Dedifferentiated amniotic fluid mesenchymal stem cell (primary cell): ENCODE results near the gene VWA8.
"Not testable (repeated sequence)": the region's sequence is repeated elsewhere in the genome, so short reads cannot be mapped to it uniquely, and the experiment has no call there.

ENCODE experiments used
- DNase-seq: peaks from one replicate; pipeline ENCODE4 v3.0.0-alpha.2; 2016; ENCODE audit errors: extremely low spot score

VWA8 gene

DNA sequence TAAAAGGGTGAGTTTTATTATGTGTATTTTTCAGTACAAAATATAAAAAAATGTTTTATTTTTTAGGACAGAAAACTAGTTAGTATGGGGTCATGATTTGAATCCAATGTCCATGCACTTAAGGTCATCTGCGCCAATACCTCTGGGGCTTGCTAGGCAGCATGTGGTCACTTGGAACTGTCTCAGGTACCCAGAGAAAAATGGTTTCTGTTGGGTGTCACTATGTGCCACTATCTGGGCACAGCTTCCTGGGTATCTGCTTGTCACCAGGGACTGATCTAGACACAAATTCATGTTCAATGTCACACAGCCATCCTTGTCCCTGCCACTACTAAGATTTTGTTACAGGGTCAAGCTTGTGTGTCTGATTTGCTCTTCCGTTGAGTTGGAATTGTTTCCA, 403.2 kb downstream of the VWA8 start:
- DNase-seq = no peak

DNA sequence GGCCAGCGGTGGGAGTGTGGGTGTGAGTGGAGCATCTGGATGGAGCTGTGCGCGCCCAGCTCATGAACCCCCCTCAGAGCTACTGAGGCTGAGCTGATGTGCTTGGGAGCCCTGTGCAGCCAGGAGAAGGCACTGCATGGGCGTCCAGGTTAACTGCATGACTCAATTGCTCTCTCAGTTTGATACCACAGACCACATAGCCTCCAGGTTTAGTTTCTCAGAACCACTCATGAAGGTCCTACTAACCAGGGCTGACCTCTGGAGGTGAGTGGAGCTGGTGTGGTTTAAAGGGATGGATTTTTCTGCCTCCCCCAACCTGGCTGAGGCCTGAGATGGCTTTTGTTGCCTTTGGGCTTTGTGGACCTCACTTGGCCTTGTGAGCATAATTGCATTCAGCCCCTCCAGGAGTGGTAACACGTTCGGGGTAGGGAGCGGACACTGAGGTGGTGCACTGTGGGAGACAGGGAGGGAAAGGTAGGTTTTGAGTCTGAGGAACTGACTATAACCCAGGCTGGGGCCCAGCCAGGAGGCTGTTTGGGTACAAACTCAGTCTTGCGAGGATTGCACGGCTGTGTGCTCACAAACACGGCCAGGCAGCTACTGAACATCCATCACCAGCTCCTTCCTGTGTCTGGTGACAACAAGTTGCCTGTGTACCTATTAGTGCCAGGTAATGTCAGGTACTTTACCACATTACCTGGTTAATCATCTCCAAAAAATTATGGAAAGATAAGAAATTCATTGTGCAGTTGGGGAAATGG, 406.1 kb downstream of the VWA8 start:
- no peak for DNase-seq

DNA sequence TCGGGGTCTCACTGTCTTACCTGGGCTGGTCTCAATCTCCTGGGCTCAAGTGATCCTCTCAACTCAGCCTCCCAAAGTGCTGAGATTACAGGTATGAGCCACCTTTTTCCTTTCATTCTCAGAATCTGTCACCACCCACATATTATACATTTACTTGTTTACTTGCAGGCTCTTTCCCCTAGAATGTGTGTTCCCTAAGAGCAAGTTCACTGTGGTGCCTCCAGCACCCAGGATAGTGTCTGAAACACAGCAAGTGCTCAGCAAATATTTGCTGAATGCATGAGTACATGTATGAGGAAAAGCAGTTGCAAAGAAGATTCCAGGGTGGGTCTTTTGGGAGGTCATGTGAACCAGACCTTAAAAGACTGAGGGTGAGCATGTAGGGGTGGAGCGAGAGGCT, 406.7 kb downstream of the VWA8 start:
- no peak for DNase-seq

DNA sequence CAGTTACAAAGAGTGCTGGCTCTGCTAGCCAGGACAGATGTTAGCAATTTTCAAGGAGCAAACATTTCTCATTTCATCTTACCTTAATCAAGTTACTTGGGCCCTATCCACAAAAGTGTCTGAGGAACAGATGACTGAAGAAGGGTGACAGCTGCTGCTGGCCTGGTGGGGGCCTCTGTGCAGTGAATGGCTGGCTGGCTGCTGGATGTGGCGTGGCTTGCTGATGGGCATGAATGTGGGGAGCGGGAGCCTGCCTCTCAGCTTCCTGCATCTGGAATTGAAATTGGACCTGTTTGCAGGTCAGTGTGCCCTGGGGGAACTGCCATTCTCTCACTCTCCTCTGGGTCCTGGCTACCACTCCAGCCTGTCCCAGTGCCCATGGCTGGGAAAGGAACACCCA, 408.9 kb downstream of the VWA8 start:
- no peak for DNase-seq

DNA sequence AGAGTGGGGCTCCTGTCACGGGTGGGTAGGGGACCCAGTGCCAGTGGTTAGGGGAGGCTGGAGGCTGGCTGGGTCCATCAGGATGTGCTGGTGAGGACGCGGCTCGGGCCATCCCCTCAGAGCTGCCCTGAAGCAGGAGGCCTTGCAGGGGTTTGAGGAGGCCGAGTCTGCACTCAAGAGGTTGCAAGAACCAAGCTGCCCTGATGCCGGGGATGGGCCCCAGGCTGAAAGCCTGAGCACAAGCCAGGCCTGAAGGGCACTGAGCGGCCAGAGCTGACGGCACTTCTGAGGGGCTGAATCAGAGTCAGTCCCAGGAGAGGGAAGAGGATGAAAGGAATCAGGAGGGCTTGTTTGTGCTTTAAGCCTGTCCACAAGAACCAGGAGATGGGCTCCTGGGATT, 410.6 kb downstream of the VWA8 start:
- DNase-seq = no peak

DNA sequence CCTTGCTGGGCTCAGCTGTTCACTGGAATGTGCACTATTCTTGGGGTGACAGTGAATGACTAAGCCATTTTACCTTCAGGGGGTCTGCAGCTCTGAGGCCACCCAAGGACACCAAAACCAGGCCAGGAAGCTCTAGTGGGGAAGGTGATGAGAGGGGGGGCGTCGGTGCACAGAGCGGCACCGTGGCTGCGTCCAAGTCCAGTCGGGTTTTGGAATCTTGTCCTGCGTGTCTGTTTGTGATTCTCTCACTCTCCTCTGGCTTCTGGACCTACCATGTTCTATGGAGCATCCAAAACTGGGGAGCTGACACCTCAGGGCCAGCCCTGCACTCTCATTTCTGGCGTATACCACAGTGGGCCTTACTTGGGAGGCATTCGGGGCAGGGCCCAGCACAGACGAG, 411.4 kb downstream of the VWA8 start:
- no peak for DNase-seq

DNA sequence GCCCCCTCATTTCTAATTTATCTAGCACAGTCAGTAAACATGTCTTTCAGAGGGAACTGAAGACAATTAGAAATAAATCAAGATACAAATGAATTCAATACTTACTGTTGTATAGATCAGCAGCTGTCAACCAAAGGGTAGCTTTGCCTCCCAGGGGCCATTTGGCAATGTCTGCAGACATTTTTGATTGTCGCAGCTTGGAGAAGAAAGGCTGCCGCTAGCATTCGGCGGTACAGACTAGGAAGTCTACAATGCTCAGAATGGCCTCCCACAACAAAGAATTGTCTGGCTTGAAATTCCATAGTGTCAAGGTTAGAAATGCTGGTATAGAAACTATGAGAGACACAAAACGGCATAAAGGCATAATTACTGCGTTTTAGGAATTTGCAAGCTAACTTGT, 412.0 kb downstream of the VWA8 start:
- DNase-seq = no peak

DNA sequence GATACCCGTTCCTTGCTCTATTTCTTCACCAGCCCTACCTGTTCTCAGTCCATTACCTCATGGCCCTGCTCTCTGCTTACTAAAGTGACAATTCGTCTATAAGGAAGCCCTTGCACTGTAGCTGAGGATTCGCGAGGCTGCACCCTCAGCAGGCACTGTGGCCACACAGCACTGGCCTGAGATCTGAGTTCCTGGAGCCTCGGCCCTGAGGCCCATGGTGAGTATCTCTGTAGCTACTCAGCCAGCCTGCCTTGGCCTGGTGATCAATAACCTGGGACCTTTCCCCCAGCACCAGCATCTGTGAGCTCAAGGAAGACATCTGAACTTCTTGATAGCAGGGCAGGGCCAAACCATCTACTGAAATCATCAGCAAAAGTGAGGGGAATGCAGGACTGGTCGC, 412.9 kb downstream of the VWA8 start:
- DNase-seq = no peak

DNA sequence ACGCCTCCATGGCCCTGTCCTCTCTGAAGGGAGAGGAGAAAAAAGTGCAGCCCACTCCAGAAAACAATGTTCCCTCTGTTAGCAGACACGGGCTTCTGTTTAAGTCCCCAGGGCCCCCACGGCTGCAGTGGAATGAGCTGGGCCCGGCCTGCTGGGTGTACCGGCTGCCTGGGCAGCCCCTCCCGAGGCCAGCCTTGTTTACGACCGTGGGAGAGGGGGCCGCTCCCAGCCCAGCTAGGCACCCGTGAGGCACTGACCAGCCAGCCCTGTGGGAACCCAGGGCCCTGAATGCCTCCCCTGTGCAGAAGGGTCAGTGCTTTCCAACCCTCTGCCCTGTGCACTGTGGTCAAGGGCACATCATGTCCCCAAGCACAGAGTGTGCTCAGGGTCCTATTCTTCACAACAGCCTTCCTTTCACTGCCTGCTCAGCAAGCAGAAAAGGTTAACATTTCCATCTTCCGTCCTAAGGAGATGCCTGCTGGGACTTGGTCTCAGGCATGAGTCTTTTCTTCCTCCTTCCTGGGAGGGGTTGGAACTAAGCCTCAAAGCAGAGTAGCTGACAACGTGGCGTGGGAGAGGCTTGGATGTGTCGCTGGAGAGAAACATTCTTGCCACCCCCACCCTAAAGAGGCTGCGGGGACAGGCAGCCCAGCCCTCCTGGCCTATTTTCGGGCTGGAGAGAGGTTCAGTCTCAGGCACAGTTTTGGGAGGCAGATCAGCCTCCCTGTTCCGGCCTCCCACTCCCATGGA, 413.5 kb downstream of the VWA8 start:
- no peak for DNase-seq

DNA sequence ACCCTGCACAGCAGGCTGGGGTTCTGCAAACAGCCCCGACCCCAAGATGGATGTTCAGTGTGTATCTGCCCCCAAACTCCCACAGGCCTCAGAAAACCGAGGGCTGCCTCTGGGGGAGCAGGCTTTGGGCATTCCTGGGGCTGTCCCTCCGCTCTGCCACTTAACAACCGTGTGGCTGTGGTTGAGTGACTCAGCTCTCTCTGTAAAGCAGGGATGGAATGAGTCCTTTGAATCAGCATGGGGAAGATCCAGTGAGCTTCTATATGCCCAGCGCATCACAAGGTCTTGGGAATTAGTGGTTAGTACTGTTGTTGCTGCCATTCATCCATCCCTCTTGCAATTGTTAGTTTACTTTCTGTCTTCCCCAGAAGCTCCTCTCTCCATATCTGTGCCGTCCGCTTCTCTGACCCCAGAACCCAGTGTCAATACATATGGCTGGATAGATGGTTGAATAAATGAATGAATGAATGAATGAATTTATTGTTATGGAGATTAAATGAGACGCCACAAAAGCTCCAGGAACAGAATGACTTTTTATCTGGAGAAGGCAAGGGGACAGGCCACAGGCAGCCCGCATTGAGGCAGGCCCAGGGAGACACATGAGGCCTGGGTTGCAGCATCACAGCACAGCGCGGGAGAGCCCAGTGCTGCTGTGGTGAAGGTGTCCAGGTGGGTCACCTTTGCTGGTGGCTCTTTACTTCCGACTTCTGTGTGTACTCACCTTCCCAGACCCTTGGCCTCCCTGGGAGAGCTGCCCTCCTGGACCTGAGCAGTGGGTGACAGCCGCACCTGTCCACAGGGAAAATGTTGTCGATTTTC, 414.3 kb downstream of the VWA8 start:
- peak; percentile 31 for DNase-seq

DNA sequence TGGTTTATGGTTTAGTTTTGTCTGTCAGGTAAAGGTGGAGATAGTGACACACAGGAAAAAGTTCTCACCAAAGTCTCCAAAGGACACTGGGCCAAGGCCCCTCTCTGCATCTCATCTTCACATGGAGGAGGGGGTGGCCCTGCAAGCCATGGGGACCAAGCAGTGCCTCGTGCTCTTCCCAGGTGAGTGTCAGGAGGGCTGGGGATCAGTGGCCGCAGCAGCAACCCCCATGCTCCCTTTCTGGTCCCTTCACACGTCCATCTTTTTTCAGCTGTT, 415.5 kb downstream of the VWA8 start:
- DNase-seq = no peak

DNA sequence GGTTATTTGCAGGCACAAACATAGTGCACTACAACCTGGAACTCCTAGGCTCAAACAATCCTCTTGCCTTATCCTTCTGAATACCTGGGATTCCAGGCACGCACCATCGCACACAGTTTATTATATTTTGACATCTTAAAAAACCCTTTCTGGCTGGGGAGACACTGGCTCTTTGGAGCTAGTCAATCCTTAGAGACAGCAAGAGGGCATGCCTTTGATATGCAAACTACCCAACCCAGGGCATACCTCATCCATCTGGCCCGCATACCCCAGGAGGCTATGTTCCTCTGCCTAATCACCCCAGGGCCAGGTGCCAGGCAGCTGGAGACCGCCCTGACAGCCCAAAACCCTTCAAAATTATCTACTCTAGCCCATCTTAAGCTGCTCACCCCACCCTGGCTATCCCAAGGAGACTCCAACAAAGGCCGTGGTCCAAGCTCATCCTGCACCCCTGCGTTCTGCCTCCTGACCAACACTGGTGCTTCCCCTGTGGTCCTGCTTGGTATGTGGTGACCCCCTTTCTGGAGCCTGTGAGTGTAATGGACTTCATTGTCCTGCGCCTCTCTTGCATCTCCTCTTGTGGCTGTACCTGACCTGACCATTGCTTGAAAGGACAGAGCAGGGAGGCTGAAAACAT, 417.1 kb downstream of the VWA8 start:
- no peak for DNase-seq

DNA sequence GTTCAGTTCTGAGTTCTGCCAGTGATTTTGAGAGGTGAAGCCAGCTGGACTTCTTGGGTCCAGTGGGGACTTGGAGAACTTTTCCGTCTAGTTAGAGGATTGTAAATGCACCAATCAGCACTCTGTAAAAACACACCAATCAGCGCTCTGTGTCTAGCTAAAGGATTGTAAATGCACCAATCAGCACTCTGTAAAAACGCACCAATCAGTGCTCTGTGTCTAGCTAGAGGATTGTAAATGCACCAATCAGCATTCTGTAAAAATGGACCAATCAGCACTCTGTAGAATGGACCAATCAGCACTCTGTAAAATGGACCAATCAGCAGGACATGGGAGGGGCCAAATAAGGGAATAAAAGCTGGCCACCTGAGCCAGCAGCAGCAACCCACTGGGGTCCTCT, 418.1 kb downstream of the VWA8 start:
- DNase-seq = not testable (repeated sequence)

DNA sequence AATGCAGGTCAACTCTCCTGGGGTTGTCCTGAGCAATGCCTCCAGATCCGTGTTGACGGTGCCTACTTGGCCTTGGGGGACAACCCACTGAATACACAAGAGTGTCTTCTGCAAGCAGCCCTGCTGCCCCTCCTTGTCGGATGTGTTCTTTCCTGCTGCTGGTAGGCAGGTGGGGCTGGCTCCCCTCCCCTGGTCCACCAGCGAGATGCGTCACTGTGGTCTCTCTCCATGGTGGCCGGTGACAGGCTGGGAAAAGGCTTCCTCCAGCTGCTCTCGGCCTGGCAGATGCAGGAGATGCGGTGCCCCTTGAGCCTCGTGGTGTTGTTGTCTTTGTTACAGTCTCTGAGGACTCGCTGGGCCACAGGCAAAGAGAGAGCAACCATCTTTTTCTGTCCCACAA, 418.6 kb downstream of the VWA8 start:
- no peak for DNase-seq

DNA sequence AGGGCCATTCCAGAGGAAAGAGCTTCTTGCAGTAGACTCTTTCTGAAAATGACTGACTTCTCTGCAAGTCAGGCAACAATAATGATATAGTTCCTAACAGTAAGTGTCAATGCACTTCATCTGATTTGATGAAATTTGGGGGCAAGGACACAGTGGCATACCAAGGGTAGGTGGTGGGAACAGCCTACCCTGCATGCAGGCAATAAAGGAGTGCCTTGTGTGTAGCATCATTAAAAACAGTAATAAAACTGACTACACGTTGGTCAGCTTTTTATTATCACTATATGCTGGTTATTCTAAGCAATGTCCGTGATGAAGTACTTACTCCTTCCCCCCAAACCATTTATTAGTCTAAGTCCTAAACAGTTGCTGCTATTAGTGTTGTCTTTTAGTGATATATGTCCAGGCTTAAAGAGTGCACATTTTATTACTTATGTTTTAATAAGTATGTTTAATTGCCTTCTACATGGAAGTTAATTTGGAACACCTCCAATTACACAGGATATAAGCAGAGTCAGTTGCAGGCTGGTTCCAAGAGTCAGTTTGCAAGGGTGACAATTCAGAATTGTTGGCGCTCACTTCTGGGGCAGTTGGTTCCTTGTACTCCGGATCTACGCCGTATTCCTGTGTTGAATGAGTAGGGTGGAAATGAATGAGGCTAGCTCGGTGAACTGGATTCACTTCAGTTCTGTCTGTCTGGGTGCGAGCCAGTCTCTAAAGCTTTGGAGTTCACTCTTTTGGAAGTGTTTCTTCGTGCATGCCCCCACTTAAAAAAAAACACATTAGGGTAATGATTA, 419.6 kb downstream of the VWA8 start:
- DNase-seq = no peak

DNA sequence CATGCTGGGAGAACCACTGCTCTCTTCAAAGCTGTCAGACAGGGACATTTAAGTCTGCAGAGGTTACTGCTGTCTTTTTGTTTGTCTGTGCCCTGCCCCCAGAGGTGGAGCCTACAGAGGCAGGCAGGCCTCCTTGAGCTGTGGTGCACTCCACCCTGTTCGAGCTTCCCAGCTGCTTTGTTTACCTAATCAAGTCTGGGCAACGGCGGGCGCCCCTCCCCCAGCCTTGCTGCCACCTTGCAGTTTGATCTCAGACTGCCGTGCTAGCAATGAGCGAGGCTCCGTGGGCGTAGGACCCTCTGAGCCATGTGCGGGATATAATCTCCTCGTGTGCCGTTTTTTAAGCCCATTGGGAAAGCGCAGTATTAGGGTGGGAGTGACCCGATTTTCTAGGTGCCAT, 420.7 kb downstream of the VWA8 start:
- DNase-seq = not testable (repeated sequence)

DNA sequence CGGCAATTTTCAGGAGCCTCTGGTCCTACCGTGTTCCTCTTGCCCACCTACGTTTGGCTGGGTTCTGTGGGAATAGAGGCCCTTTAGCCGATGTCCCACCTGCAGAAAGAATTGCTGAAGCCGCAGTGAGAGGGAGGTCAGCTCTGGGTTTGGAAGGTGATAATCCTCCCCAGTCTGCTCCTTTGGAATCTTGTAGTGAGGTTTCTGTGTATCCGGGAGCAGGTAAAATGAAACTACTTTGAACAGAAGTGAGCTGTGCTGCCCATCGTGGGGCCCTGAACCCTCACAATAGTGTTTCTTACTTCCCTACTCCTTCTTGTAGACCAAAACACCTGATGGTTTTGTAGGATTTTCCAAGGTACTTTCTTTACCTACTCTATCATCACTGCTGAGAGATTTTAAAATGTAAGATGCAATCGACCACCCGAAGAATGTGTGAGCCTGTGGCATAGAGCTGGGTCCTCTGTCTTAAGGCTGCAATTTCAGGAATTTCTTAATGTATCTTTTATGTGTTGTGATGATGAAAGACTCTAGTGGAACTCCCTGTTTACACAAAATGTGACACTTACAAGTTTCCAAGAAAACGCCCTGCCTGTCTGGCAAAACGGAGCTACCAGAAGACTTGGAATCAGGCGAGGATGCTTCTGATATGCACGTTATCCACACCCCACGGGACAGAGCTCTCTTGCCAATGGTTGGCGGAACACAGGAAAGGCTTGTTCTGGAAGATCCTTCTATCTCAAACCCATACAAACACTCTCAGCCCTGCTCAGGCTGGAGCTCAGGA, 427.4 kb downstream of the VWA8 start:
- no peak for DNase-seq

DNA sequence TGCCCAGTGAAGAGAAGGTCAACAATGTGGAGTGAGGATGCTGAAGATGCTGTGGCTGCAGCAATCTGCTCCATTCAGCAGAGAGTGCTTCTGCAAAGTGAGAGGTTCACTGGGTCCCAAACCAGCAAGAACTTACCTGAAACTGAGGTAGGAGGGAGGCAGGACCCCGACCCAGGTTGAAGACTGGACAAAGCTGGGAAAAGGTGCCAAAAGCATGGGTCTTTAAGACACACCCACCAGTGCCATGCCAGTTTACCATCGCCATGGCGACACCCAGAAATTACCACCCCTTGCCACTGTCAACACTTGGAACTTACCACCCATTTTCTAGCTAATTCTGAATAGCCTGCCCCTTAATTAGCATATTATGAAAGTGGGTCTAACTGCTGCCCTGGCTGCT, 432.9 kb downstream of the VWA8 start:
- no peak for DNase-seq

DNA sequence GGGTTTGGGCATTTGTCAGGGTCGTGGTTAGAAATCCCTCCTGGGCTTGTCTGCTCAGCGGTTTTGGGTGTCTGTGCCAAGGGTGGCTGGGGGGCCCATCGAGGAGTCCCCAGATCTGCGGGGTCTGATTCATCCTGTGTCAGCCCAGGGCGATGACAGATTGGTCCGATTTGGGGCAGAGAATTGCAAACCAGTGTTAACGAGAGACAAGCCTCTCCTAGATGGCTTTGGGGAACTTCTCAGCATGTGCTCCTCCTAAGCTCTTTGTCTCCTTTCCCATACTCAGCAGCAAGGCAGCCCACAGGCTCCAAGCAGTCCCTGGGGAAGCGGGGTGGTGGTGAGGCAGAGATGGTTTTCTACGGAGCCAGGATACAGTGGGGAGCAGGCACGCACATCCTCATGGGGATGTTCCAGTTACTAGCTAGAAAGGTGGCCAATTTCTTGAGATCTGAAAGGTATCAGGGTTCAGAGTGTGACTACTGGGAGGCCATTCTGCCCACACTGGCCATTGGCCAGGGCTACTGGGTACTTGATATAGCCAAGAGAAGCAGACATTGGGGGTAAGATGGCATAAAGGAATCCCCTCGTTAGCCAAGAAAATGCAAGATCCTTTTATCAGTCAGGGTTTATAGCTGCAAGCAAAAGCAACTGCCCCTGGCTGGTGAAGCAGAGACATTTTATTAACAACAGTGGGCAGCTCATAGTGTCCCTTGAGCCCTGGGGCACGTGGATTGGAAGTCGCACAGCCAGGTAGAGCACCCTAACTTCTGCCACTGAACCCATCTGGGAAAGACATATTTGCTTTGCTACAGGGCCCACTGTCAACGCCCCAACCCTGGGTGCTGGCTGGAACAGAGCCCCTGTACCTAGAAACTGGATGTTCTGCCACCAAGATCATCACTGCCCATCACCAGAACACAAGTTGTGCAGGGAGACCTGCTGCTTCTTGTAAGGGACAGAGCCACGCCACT, 440.0 kb downstream of the VWA8 start:
- no peak for DNase-seq
